ENCODE data around the gene INS.
"Not testable (repeated sequence)": the region's sequence is repeated elsewhere in the genome, so short reads cannot be mapped to it uniquely, and the experiment has no call there.

INS gene

DNA sequence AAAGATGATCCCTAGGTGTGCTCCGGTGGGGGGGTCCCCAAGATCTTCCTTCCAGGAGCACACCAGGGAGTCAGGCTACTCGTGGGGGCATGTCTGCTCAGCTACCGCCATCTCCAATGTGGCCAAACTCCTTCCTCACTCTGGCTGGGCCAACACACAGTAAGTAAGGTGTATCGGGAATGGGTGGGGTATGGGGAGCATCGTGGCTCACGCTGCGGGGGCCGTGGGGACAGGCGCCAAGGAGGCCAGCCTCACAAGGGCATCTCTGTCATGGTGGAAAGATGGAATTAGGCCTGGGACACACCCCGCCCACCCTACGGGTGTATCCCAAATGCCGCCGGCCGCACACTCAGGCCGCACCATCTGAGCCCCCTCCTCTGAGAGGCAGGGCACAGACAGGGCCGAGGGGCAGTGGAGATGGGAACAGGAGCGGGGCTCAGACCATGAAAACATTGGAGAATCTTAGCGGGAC is 30.1 kb downstream of the INS start:
- no peak for FAIRE-seq

DNA sequence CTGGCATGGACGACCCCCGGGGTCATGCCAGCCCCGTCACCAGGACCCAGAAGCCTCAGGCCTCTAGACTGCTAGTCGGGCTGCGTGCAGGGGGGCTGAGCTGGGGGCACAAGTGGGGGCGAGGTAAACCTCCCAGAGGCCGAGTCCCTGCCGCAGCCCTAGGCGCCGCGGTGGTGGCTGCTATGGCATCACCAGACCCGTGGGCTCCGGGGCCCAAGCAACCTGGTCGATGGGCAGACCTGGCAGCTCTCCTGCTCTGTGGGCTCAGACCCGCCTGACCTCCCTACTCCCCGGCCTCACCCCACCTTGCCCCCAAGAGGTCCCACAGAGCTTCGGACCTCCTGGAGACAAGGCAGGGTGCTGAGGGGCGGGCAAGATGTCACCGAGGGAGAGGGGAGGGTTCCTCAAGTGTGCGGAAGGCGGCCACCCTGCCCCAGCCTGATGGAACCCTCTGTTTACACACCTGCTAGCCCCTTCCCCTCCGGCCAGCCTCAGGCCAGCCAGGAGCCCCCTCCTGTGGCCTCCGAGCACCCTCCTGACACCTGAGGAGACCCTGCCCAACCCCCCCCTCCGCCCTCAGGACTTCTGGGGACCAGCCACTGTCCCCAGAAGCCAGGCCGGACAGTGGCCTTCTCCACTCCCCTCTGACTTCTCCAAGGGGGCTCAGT is 31.2 kb downstream of the INS start:
- no peak for FAIRE-seq

DNA sequence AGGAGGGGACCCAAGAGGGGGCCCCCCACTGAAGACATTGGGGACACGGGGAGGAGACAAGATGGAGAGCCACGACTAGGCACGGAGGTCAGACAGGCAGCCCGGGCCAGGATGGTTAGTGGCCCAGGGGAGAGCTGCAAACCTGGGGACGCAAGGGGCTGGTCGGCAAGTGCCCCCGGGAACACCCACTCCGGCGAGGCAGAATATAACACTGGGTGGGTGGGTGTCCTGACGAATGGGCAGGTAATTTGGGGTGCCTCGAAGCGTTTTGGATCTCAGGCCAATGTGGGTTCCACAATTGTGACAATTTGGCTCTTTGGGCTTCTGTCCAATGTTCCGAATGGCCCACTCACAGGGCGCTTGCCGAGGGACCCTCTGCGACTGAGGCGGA is 31.7 kb downstream of the INS start:
- no peak for FAIRE-seq

DNA sequence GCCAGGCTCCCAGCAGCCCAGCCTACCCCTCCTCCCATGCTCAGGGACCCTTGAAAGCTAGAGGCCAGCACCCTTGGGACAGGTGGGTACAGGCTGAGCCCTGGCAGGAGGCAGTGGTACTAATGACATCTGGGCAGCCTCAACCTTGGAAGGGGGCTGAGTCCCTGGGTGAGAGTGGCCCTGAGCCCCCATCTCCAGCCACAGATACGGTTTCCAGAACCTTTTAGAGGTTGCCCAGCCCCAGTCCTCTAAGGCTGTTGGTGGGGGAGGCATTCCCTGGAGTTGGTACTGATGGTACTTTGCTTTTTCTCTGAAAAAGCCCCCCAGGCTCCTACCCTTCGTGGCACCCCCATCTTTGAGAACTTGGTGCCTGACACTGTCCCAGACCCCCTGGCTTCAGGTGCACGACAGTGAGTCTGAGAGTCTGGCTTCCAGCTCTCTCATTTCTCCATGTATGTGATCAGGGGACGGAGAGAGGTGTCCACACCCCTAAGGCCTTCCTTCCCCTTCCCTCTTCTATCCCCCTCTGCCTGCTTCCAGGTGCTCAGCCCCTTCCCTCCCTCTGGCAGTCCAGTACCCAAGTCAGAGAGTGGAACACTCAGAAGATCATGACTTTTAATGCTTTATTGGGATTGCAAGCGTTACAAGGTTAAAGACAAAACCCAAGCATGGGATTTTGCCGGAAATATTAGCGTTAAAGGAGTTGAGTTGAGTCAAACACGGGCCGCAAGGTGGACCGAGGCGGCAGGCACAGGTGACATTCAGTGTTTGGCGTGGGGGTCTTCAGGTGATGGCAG is 32.3 kb downstream of the INS start:
- no peak for FAIRE-seq

DNA sequence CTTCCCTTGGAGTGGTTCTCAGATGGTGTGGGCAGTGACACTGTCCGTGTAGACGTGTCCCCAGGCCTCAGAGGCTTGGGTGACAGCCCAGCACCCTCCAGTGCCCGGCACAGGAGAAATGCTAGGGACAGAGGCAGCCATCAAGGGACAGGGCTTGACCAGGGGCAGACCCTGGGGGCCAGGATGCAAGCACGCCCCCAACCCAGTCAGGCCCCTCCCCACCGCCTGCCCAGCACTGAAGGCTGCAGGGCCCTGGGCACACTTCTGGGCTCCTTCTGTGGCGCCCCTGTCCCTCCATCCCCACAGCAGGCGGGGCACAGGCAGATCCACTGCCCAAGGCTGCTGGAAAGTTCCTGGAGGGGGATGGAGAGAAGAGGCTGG is 32.9 kb downstream of the INS start:
- no peak for FAIRE-seq

DNA sequence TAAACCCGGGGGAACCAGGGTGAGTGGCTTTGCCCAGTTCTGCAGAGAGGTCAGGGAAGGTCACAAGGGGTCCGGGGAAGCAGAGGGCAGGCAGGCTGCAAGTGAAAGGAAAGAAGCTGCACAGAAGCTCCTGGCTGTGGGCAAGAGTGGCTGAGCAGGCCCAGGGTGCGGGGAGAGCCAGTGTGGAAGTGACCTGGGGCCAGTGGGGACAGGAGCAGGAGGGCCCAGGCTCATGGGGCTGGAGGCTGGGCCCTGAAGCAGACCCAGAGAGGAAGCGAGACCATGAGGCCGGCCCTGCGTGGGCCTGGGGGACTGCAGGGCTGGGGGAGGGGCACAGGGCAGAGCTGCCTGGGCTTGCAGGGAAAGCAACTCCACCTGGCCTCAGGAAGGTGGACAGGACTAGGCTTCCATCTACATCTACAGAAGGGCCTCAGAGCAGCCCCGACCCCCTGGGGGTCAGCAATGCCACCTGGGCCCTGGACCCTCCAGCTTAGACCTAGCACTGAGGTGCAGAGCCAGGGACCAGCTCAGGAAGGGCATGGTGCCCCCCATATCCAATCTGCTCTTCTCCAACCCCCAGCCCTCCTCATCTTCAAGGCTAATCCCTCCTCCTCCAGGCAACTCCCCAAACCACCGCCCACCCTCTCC is 33.4 kb downstream of the INS start:
- FAIRE-seq, result no peak

DNA sequence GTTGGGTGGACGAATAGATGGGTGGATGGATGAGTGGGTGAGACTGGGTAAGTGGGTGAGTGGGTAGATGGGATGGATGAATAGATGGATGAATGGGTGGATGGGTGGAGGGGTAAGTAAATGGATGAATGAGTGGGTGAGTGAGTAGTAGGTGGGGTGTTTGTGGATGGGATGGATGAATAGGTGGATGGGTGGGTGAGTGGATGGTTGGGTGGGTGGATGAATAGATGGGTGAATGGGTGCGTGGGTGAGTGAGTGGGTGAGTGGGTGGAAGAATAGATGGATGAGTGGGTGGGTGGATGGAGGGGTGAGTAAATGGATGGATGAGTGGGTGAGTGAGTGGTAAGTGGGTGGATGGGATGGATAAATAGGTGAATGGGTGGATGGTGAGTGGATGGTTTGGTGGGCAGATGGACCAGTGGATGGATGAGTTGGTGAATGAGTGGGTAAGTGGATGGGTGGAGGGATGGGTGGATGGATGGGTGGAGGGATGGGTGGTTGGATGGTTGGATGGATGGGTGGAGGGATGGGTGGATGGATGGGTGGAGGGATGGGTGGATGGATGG is 34.4 kb downstream of the INS start:
- no peak for FAIRE-seq

DNA sequence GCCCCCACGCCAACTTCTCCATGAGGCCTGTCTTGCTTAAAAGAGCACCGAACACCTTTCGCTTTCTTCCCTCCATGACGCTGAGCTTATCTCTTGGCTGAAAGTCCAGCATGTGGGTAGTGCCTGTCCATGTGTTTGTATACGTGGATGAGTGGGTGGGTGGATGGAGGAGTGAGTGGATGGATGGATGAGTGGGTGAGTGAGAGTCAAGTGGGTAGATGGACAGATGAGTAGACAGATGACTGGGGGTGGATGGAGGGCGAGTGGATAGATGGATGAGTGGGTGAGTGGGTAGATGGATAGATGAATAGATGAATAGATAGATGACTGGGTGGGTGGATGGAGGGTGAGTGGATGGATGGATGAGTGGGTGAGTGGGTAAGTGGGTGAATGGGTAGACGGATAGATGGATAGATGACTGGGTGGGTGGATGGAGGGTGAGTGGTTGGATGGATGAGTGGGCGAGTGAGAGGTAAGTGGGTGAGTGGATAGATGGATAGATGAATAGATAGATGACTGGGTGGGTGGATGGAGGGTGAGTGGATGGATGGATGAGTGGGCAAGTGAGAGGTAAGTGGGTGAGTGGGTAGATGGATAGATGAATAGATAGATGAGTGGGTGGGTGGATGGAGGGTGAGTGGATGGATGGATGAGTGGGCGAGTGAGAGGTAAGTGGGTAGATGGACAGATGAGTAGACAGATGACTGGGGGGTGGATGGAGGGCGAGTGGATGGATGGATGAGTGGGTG is 36.1 kb downstream of the INS start:
- FAIRE-seq, result not testable (repeated sequence)

DNA sequence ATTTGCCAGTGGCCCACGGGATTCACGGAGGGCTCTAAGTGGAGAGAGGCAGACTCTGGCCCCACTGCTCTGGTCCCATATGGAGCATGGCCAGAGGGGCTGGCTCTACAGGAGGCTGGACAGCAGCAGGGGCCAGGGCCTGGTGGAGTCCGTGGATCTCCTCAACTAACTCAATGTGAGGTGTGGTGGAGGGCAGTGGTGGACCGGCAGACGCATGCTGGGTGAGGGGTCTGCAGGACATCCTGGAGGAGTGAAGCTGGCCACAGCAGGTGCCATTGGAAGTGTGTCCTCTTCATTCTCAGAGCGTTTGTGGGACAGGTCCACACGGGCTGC is 37.4 kb downstream of the INS start:
- FAIRE-seq, result no peak

DNA sequence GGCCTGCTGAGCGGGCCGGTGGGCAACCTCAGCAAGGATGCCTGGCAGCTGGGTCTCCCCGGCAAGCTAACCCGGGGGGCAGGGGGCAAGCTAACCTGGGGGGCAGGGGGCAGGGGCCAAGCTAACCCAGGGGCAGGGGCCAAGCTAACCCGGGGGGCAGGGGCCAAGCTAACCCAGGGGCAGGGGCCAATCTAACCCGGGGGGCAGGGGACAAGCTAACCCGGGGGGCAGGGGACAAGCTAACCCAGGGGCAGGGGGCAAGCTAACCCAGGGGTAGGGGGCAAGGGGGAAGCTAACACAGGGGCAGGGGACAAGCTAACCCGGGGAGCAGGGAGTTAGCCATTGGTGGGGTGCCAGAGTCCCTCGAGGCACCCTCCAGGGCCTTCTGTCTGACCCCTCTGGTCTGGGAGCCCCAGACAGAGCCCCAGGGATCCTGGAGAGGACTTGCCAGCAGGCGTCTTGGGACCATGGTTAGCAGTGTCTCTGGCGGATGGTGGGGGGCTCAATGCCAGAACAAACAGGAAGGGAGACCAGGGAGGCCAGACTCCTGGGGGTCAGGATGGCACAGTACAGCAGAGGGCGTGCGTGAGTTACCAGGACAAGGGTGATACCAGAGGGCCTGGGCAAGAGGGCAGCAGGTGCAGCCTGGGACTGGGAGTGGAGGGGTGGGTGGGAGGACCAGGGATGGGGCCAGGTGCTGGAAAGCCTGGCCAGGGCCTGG is 37.9 kb downstream of the INS start:
- FAIRE-seq, result no peak

DNA sequence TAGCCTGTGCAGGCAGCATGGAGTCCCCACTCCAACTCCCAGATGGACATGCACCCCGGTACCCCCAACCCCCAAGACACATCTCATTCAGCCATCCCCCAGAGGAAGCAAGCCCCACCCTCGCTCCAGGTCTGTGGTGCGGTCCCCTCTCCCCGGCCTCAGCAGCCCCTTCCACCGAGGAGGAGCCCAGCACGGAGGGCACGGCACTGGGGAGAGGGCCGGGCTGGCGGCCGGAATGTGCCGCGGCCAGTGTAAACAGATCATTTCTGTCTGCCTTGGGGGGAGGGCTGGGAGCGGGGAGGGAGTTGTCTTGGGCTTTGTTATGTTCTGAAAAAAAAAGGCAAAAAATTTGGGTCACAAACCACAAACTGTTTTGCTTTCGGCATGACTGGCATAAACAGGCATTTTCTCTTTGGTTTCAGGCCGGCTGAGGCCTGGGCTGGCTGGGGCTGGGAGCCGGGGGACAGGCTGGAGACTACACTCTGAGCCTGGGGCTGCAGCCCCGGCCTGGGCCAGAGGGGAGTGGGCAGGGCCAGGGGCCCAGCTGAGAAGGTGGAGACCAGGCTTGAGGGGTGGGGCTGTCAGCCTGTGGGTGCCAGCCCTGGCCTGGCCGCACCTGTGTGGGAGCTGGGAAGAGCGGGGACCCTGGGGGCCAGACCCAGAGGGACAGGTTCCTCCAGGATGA is 38.6 kb downstream of the INS start:
- no peak for FAIRE-seq

DNA sequence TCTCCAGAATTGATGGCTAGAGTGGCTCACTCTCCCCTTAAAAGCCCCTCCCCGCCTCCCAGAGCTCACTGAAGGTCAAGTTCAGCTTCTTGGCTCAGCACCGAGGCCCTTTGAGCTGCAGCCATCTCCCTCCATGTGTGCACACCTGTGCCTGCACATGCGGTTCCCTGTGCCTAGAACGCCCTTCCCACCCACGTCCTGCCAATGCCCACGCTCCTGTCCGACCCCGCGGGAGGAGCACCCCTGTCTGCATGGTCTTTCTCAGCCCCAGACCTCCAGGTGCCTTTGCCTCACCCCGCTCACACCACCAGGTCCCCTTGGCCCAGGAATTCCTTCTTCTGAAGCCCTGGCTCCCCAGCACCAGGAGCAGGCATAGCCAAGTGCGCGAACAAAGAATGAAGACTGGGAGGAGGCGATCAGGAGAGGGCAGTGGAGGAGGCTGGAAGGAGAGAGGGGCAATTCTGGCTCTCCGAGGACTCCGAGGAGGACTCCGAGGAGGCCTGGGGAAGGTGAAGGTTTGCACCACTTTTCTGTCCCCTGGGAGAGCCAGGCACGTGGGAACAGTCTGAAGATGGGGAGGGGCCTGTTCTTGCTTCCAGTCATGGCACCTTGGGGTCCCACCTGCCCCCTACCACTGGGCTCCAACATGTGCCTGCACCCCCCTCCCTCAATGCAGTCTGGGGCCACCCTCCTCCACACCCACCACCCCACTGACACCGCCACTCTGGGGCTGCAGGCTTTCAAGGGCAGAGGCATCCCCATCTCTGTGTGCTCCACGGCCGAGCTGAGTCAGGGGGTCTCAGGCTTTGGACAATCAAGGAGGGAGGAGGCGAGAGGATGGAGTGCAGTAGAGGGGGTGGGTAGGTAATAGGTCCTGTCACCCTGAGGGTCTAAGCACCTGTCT is 39.5 kb downstream of the INS start:
- FAIRE-seq, result no peak

DNA sequence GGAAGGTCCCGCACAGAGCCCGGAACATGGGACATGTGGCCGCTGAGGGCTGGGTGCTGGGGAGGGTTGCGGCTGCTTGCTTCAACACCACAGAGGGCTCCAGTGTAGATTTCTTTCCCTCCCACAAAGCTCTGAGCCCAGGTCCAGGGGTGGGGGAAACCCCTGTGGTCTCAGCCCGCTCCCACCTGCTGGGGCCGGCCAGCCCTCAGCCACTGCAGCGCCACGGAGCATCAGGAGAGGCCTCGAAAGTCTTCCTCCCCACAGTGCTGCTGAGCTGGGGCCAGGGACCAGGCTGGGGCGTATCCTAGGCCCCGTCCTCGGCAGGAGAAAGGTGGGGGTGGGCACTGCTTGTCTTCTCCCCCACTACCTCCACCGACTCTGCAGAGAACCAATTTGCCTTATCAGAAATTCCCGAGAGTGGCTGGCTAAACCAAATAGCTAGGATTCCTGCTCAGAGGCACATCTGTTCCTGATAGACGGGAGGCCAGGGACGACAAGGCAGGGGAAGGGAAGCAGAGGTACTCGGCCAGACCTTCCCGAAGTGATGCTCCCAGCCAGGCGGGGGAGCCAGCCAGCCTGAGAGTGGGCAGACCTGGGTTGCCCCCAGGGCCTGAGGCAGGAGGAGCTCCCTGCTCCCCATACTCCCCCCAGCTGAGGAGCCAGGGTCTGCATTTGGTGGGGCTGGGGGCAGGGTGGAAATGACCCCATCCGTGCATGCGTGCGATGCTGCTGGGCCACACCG is 40.5 kb downstream of the INS start:
- no peak for FAIRE-seq

DNA sequence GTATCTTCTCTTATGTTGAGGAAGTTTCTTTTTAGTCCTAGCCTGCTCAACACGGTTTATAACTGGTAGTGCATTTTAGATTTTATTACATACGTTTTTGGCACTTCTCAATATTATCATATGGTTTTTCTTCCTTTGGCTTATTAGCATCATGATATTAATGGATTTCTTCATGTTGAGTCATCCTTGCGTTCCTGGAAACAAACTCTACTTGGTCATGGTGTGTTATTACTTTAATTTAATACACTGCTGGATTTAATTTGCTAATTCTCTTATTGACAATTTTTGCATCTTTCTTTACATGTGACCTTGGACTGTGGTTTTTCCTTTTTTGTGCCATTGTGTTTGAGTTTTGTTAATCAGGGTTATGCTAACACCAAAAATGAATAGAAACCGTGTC is 42.3 kb downstream of the INS start:
- FAIRE-seq, result no peak

DNA sequence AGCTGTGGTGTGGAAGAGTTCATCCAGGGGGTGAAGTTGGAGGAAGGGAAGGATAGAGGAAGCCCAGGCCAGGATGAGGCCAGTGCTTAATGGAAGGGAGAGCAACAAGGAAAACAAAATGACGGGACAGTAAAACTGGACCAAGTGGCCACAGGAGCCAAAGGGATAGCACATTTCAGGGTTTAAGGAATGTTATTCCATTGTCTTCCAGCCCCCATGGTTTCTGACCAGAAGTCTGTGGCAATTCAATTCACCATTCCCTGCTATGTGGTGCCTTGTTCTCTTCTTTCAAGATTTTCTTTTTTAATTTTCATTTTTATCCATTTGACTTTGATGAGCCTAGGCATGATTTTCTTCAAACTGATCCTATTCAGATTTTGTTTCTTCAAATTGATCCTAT is 44.3 kb downstream of the INS start:
- no peak for FAIRE-seq

DNA sequence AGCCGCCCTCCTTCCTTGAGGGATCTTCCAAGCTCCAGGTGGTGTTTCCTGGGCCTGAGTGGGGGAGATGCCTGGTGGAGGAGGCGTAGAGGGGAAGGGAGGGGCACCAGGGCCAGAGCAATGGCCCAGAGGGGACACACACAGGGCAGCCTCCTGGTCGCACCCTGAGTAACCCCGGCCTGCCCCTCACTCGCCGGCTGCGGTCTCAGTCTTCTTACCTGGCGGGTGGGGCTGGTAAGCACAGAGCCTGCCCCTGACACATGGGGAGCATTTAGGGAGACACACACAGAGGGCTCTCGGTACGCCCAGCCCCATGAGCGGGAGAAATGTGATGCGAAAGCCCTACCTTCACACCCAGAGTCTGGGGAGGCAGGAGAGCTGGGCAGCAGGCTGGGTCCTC is 45.7 kb downstream of the INS start:
- no peak for FAIRE-seq

DNA sequence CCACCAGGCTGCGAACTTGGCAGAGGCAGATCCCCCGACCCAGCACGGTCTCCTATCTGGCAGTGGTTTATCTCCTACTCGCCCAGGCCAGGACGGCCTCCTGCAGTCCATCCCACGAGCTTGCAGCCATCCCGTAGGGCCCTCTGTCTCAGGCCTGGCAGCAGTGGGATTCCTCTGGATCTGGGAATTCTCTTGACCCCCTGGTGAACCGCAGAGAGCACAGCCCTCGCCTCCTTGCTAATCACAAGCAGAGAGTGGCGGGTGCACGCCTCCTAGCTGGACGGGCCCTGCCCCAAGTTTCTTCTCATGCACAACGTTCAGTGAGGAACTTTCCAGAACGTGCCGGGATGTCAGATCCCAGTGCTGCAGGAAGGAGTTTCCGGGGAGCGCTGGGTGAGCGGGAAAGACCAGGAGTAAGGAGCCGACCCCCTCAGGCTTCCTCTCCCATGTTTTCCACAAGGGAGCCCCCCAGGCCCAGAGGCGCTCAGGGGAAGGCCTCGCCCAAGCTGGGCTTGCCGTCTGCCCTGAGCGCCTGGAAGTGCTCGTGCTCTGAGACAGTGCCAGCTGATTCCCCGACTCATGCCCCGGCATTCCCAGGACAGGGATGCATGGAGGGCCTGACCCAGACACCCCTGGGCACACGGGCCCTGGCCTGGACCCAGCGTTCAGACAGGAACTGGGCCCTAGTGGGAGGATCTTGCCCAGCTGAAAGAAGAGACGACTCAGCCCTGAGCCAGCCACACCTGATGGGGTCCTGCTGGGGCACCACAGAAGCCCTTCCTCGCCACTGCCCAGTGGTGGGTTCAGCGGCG is 46.4 kb downstream of the INS start:
- no peak for FAIRE-seq

DNA sequence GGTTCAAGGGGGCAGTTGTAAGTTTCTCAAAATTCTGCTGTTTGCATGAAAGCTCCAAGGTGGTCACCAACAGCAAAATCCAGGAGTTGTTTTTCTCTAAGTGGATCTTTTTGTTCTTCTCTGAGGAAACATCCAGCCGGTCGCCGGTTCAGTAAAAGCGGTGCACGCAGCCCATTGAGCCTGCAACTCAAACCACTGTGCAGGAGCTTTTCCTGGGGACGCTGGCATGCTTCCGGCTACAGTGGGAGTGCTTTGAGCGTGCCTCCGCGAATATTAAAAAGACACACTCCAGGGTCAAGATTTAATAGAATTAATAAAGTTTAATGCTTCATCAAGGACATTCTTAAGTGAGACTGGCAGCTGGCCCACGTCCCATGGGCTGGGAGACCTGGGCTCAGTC is 47.2 kb downstream of the INS start:
- no peak for FAIRE-seq

DNA sequence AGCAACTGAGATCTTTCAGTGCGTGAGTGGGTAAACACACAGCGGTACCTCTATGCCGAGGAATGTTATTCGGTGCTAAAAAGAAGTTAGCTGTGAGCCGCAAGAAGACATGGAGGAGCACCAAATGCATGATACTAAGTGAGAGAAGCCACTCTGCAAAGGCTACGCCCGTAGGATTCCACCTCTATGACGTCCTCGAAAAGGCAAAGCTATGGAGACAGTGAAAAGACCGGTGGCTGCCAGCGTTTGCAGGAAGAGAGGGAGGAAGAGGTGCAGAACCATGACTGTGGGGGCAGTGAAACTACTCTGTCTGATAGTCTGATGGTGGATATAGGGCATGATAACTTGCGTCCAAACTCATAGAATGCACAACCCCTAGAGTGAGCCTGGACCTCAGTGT is 50.5 kb downstream of the INS start:
- FAIRE-seq, result no peak

All from G401.6 (cell line).